ENCODE results near the gene RPS6KA5.

DNA sequence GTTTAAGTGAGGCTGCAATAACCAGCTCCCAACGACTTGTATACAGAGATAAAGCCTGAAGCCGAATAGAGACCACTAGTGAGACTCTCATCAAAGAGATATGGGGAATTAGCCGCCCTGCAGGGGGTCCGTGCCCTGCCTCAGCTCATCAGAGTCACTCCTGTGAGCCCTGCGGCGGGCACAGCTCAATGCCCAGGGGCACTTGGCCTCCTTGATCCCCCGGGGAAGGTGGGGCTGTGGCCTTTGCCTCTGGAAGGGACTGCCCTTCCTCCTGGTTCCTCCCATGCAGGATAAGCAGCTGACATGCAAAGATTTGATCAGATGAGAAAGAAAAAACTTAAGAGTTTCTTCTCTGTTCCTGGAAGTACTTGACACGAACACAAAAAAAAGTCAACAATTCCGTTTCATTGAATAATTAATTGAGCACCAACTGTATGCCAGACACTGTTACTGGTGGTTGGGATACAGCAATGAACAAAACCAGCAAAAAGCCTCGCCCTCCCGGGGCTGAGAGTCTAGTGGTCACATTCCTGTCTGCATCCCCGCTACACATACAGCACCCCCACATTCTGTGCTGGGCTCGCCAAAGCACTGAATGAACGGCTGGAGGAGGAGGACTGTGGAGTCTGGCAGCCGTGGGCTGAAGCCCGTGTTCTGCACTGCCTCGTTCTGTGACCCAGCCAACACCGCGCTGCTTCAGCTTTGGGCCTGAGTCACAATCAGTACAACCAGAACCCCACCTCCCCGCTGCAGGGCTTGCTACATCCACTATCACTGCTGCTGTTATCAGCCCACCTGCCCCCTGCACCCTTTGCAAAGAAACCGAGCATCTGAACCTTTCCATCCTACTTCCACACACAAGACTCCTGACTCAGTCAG is 254.5 kb downstream of the RPS6KA5 start:
- TF ChIP-seq POLR2AphosphoS5 (IDR thresholded peaks at IDR 0.05; ENCODE audit: low read depth, low read length) (no peak), EZH2 (IDR thresholded peaks at IDR 0.05) (no peak), SP1 (IDR thresholded peaks at IDR 0.05; ENCODE audit: low read depth) (no peak), POLR2A (IDR thresholded peaks at IDR 0.05; ENCODE audit: borderline replicate concordance, extremely low read depth, insufficient read depth, insufficient read length) (no peak), ZFX (IDR thresholded peaks at IDR 0.05) (no peak), ELF1 (IDR thresholded peaks at IDR 0.05; ENCODE audit: borderline replicate concordance, low read depth) (no peak)
- TF ChIP-seq, protein P1, sequence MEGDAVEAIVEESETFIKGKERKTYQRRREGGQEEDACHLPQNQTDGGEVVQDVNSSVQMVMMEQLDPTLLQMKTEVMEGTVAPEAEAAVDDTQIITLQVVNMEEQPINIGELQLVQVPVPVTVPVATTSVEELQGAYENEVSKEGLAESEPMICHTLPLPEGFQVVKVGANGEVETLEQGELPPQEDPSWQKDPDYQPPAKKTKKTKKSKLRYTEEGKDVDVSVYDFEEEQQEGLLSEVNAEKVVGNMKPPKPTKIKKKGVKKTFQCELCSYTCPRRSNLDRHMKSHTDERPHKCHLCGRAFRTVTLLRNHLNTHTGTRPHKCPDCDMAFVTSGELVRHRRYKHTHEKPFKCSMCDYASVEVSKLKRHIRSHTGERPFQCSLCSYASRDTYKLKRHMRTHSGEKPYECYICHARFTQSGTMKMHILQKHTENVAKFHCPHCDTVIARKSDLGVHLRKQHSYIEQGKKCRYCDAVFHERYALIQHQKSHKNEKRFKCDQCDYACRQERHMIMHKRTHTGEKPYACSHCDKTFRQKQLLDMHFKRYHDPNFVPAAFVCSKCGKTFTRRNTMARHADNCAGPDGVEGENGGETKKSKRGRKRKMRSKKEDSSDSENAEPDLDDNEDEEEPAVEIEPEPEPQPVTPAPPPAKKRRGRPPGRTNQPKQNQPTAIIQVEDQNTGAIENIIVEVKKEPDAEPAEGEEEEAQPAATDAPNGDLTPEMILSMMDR (IDR thresholded peaks at IDR 0.05 in 2 of 3, conservative IDR thresholded peaks at IDR 0.05 in 1 of 3; ENCODE audit: borderline replicate concordance in 1 of 3, insufficient read depth in 1 of 3, low read depth in 2 of 3, low read length in 2 of 3): no peak

Data from HCT116 (cell line).